Keratinocyte (primary cell): ENCODE data around the gene SBK1. TPM values are rescaled to one million over a fixed set of nuclear protein-coding genes. Genes with fewer than 3 reads are reported as not detected.

ENCODE experiments used
- DNase-seq: peaks from one replicate; pipeline ENCODE4 v3.0.0-alpha.2; 2011; ENCODE audit warnings: low read depth, missing footprints, low spot score
- FAIRE-seq: peaks from 2 replicates; lab custom pipeline; 2011; peaks lifted over from hg19 to GRCh38; lab: Jason Lieb, UNC
- H2AFZ ChIP-seq: 2 replicates; pipeline ENCODE4 v1.6.0; 2012; ENCODE audit warnings: low read length, control low read depth, inconsistent platforms; ENCODE audit not compliant: control insufficient read depth
- H3K27ac ChIP-seq: 2 replicates; pipeline ENCODE4 v1.5.1; 2011; ENCODE audit warnings: low read length; ENCODE audit not compliant: control insufficient read depth, insufficient read depth
- H3K27me3 ChIP-seq: 3 replicates; pipeline ENCODE4 v1.6.0; 2011; ENCODE audit warnings: low read length; ENCODE audit not compliant: control insufficient read depth, insufficient read depth; ENCODE audit errors: extremely low read depth
- H3K36me3 ChIP-seq, 2 experiments: 2 replicates in 1 of 2; 3 replicates in 1 of 2; pipeline ENCODE4 v1.5.1; 2011; ENCODE audit warnings: low read length in 2 of 2, mild to moderate bottlenecking in 1 of 2; ENCODE audit not compliant: control insufficient read depth in 2 of 2, insufficient read depth in 2 of 2; ENCODE audit errors: extremely low read depth in 1 of 2
- H3K4me1 ChIP-seq: 3 replicates; pipeline ENCODE4 v1.5.1; 2011; ENCODE audit warnings: low read length; ENCODE audit not compliant: control insufficient read depth, insufficient read depth; ENCODE audit errors: extremely low read depth
- H3K4me2 ChIP-seq: 3 replicates; pipeline ENCODE4 v1.6.0; 2011; ENCODE audit warnings: low read depth, low read length; ENCODE audit not compliant: control insufficient read depth, insufficient read depth; ENCODE audit errors: extremely low read depth
- H3K4me3 ChIP-seq, 3 experiments: fragments of 200-600 bp in 1 of 3; sonication (generic) in 1 of 3; 2 replicates in 2 of 3; 3 replicates in 1 of 3; pipeline ENCODE4 v1.5.1; 2011 to 2016; ENCODE audit warnings: low read length in 3 of 3, mild to moderate bottlenecking in 3 of 3, control low read depth in 2 of 3, inconsistent platforms in 1 of 3, low read depth in 1 of 3, mixed read lengths in 1 of 3, mixed run types in 1 of 3, moderate library complexity in 1 of 3; ENCODE audit not compliant: control insufficient read depth in 2 of 3, insufficient read depth in 2 of 3; ENCODE audit errors: extremely low read depth in 1 of 3
- H3K79me2 ChIP-seq: 2 replicates; pipeline ENCODE4 v1.6.0; 2012; ENCODE audit warnings: low read length; ENCODE audit not compliant: control insufficient read depth, insufficient read depth
- H3K9ac ChIP-seq: 3 replicates; pipeline ENCODE4 v1.6.0; 2011; ENCODE audit warnings: low read length; ENCODE audit not compliant: control insufficient read depth, insufficient read depth; ENCODE audit errors: extremely low read depth
- H3K9me1 ChIP-seq: 3 replicates; pipeline ENCODE4 v1.6.0; 2011; ENCODE audit warnings: low read length; ENCODE audit not compliant: control insufficient read depth, insufficient read depth; ENCODE audit errors: extremely low read depth
- H3K9me3 ChIP-seq: 2 replicates; pipeline ENCODE4 v1.5.1; 2012; ENCODE audit warnings: low read depth, low read length; ENCODE audit not compliant: control insufficient read depth
- H4K20me1 ChIP-seq: 3 replicates; pipeline ENCODE4 v1.6.0; 2011; ENCODE audit warnings: low read length; ENCODE audit not compliant: control insufficient read depth, insufficient read depth; ENCODE audit errors: extremely low read depth
- CTCF ChIP-seq, 3 experiments: IDR thresholded peaks in 1 of 3; conservative IDR thresholded peaks in 1 of 3; optimal IDR thresholded peaks in 1 of 3; 2 replicates in 2 of 3; 3 replicates in 1 of 3; pipeline versions ENCODE3 to v1.5.1; 2011; ENCODE audit warnings: low read length in 3 of 3, mild to moderate bottlenecking in 3 of 3, moderate library complexity in 2 of 3, control low read depth in 1 of 3, inconsistent platforms in 1 of 3; ENCODE audit not compliant: insufficient read depth in 2 of 3; ENCODE audit errors: extremely low read depth in 1 of 3
- EZH2 ChIP-seq: IDR thresholded peaks from one replicate; pipeline ENCODE4 v1.6.1; 2012; ENCODE audit warnings: inconsistent platforms, mild to moderate bottlenecking, low read length, moderate library complexity
- dilution Hi-C: fragments of 300-500 bp; cut with MboI; formaldehyde crosslinking; loops from one replicate; pipeline ENCODE4 v1.7.0; 2020; ENCODE audit warnings: low sequenced_read_pairs; ENCODE audit not compliant: extremely low pct_ligation_motif_present
- polyA plus RNA-seq, 5 experiments: library from polyadenylated mRNA; depleted of rRNA in 3 of 5; stranded (reverse) in 3 of 5; stranded (forward) in 1 of 5; unstranded in 1 of 5; fragments of >200 nt; gene quantifications; 1 replicate in 1 of 5; 2 replicates in 3 of 5; 3 replicates in 1 of 5; pipeline versions ENCODE4 v1.2.1 to v1.2.3, GENCODE V29; 2011 to 2012; ENCODE audit warnings: missing spikeins in 2 of 5, low read depth in 1 of 5, low replicate concordance in 1 of 5

Gene SBK1
- polyA plus RNA-seq, 1 donor (not counting 4 experiments of a cell fraction or from before 2014, with no cell fraction given) = 0.04 TPM

DNA sequence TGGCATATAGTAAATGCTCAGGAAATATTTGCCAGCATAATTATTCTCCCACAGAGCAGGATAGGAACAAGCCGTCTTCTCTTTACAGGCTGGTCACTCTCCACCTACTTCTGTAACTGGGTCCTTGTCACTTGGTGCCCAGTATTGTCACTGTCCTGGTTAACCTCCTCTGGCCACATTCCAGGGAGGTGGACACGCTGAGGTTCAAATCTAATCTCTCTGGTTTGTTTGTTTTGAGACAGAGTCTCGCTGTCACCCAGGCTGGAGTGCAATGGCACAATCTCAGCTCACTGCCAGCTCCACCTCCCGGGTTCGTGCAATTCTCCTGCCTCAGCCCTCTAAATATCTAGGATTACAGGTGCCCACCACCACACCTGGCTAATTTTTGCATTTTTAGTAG is 15.6 kb downstream of the SBK1 start:
- H3K27ac ChIP-seq = no peak overlapping the region
- H3K27me3 ChIP-seq = no peaks in the 10 kb centered on the region
- no peaks in the 10 kb centered on the region for H3K79me2 ChIP-seq
- dilution Hi-C loops = no loop called here
- H3K9ac ChIP-seq = no peak overlapping the region
- no peak overlapping the region for H2AFZ ChIP-seq
- no peak overlapping the region for H3K4me2 ChIP-seq
- no peaks in the 10 kb centered on the region for H3K9me1 ChIP-seq
- no peaks in the 10 kb centered on the region for H4K20me1 ChIP-seq
- no peaks in the 10 kb centered on the region for H3K4me1 ChIP-seq
- no peaks in the 10 kb centered on the region for H3K36me3 ChIP-seq
- no peaks in the 10 kb centered on the region for H3K9me3 ChIP-seq
- H3K4me3 ChIP-seq = no peak overlapping the region
- FAIRE-seq (no peak), DNase-seq (no peak)
- TF ChIP-seq EZH2 (no peak), CTCF (optimal IDR thresholded peaks at IDR 0.05 in 1 of 3, IDR thresholded peaks at IDR 0.05 in 1 of 3, conservative IDR thresholded peaks at IDR 0.05 in 1 of 3; ENCODE audit: extremely low read depth in 1 of 3, insufficient read depth in 2 of 3, low read length in 3 of 3) (no peak)

- FAIRE-seq (no peak), DNase-seq (no peak)
- Histone ChIP-seq H3K4me1 (no peaks in the 10 kb centered on the region), H3K79me2 (no peaks in the 10 kb centered on the region), H3K9me1 (no peaks in the 10 kb centered on the region), H2AFZ (no peak overlapping the region), H3K36me3 (no peaks in the 10 kb centered on the region), H4K20me1 (no peaks in the 10 kb centered on the region), H3K9me3 (no peaks in the 10 kb centered on the region), H3K4me3 (no peak overlapping the region), H3K27me3 (no peaks in the 10 kb centered on the region), H3K27ac (no peak overlapping the region), H3K9ac (no peak overlapping the region), H3K4me2 (no peak overlapping the region)
- dilution Hi-C loops = no loop called here
- TF ChIP-seq CTCF (optimal IDR thresholded peaks at IDR 0.05 in 1 of 3, IDR thresholded peaks at IDR 0.05 in 1 of 3, conservative IDR thresholded peaks at IDR 0.05 in 1 of 3; ENCODE audit: extremely low read depth in 1 of 3, insufficient read depth in 2 of 3, low read length in 3 of 3) = no peak
- TF ChIP-seq EZH2 = no peak
Observed at GRCh38 chr16:28308794-28309584, 16.7 kb downstream of the SBK1 start.
